Smooth muscle cell (in vitro differentiated cells): ENCODE results near the gene IL32. TPM values are rescaled to one million over a fixed set of nuclear protein-coding genes. Genes with fewer than 3 reads are reported as not detected.

Experiments used
- DNase-seq: peaks from one replicate; lab custom pipeline; 2025; ENCODE audit not compliant: unreplicated experiment; lab: John Stamatoyannopoulos, UW
- H2AFZ ChIP-seq: fragments of 200-600 bp; sonication (generic); 2 replicates; pipeline ENCODE4 v1.6.0; 2016; ENCODE audit warnings: antibody characterized with exemption, low read depth, mild to moderate bottlenecking
- H3F3A ChIP-seq: fragments of 200-600 bp; sonication (generic); 2 replicates; pipeline ENCODE4 v1.6.0; 2017; ENCODE audit warnings: antibody characterized with exemption, low read depth
- H3K27ac ChIP-seq: fragments of 200-600 bp; sonication (generic); 2 replicates; pipeline ENCODE4 v1.5.1; 2016; ENCODE audit warnings: low read depth, mild to moderate bottlenecking
- H3K27me3 ChIP-seq: fragments of 200-600 bp; sonication (generic); 2 replicates; pipeline ENCODE4 v1.6.1; 2016; ENCODE audit warnings: low read depth, mild to moderate bottlenecking
- H3K36me3 ChIP-seq: fragments of 200-600 bp; sonication (generic); 2 replicates; pipeline ENCODE4 v1.5.1; 2016; ENCODE audit warnings: low read depth
- H3K4me1 ChIP-seq: fragments of 200-600 bp; sonication (generic); 2 replicates; pipeline ENCODE4 v1.5.1; 2016; ENCODE audit warnings: low read depth
- H3K4me2 ChIP-seq: fragments of 200-600 bp; sonication (generic); 2 replicates; pipeline ENCODE4 v1.6.0; 2016; ENCODE audit warnings: mild to moderate bottlenecking
- H3K4me3 ChIP-seq: fragments of 200-600 bp; sonication (generic); 2 replicates; pipeline ENCODE4 v1.5.1; 2016; ENCODE audit warnings: mild to moderate bottlenecking
- H3K79me2 ChIP-seq: fragments of 200-600 bp; sonication (generic); 2 replicates; pipeline ENCODE4 v1.6.0; 2016; ENCODE audit warnings: low read depth, mild to moderate bottlenecking
- H3K9ac ChIP-seq: fragments of 200-600 bp; sonication (generic); 2 replicates; pipeline ENCODE4 v1.6.0; 2016; ENCODE audit warnings: low read depth
- H3K9me3 ChIP-seq: fragments of 200-600 bp; sonication (generic); replicated peaks from 2 replicates; pipeline ENCODE4 v1.5.1; 2016; ENCODE audit warnings: low read depth
- H4K20me1 ChIP-seq: fragments of 200-600 bp; sonication (generic); 2 replicates; pipeline ENCODE4 v1.6.0; 2016; ENCODE audit warnings: low read depth
- CTCF ChIP-seq: fragments of 200-600 bp; sonication (generic); IDR thresholded peaks from 2 replicates; pipeline ENCODE4 v1.5.1; 2017; ENCODE audit warnings: borderline replicate concordance, mild to moderate bottlenecking, antibody characterized with exemption; ENCODE audit not compliant: insufficient read depth, poor library complexity, severe bottlenecking
- WGBS: methylation state at CpG from one replicate; pipeline ENCODE4 v1.1.7; 2016; ENCODE audit warnings: low lambda C conversion rate; 5-methylcytosine and 5-hydroxymethylcytosine counted together
- polyA plus RNA-seq: library from polyadenylated mRNA; unstranded; fragments of >200 nt; fragmentation: Nextera tagmentation; extraction: Ambion mirVana; gene quantifications from 2 replicates; pipeline ENCODE4 v1.2.1, GENCODE V29; 2016
- total RNA-seq: library from RNA; depleted of rRNA; stranded (reverse); fragments of >200 nt; gene quantifications from 2 replicates; pipeline ENCODE4 v1.2.3, GENCODE V29; 2014

The IL32 gene
- total and polyA plus RNA-seq, 2 experiments from 2014 or later = 26.3 to 27.7 TPM

DNA sequence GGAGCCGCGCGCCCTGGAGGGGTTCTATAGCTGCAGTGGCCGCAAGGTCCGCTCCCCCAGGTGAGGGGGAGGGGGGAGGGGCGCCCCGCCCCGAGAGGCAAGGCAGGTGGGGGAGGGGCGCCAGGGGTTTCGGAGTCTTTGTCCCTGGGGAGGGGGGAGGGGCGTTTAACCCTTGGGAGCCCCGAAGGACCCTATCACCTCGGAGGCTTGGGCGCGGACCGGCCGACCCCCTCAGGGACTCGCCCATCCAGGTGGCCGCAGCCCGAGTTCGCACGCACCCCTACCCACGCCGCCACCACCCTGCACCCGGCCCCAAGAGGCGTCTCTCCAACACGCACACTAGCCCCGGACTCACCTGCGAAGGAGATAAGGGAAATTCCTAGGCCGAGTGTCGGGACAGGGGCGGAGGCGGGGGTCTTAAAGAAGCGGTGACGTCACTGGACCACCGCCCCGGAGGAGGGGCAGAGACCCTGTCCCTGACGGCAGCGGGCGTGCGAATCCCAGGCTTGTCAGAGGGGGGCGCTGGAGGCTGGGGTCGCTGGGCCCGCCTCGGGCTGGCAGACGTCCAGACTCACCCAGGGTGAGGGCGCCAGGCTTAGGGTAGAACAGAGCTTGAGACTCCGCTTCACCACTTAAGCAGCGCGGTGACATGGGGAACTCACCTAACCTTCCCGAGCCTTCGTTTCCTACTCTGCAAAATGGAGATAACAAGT lies 47.5 kb upstream of the IL32 start, which contains the start of gene CLDN6:
TSS of gene CLDN6 (minus strand) at position 390 of the 713 bp plus-strand sequence. CDS start 2,162 bp downstream, outside the sequence.
- H3K9ac ChIP-seq = peak within 1 kb of the TSS; percentile 50
- peak within 1 kb of the TSS; percentile 77 for H3K4me2 ChIP-seq
- DNase-seq = no peak
- H3K27me3 ChIP-seq = peaks cover 16% of the 10 kb centered on the region
- H3K36me3 ChIP-seq = no peaks in the 10 kb centered on the region
- H3K4me1 ChIP-seq = peaks cover 20% of the 10 kb centered on the region
- peaks cover 10% of the 10 kb centered on the region for H4K20me1 ChIP-seq
- peak within 1 kb of the TSS; percentile 43 for H3K4me3 ChIP-seq
- H3K79me2 ChIP-seq = no peaks in the 10 kb centered on the region
- peak; percentile 39 for TF ChIP-seq CTCF
- H2AFZ ChIP-seq = no peak within 1 kb of the TSS
- H3K27ac ChIP-seq = peak within 1 kb of the TSS; percentile 40
- peaks cover 16% of the 10 kb centered on the region for H3F3A ChIP-seq
- WGBS = 3% methylated on average over 37 of the region's 52 CpGs
- H3K9me3 ChIP-seq = no peaks in the 10 kb centered on the region

DNA sequence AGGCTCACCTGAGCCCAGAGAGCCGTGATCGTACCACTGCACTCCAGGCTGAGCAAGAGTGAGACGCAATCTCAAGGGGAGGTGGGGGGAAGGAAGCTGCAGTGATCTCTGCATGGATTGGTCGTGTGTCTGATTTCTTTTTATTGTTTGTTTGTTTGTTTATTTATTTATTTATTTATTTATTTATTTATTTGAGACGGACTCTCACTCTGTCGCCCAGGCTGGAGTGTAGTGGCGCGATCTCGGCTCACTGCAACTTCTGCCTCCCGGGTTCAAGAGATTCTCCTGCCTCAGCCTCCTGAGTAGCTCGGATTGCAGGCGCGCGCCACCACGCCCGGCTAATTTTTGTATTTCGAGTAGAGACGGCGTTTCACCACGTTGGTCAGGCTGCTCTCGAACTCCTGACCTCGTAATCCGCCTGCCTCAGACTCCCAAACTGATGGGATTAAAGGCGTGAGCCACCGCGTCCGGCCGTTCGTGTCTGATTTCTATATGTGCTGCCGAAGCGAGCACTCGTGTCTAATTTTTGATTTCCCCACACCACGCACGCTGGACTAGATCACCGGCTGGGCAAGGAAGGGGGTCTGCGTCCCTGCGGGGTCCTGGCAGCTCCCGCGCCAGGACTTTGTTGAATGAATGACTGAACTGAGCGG lies 45.7 kb upstream of the IL32 start:
- 36% methylated on average over 40 of the region's 40 CpGs for WGBS
- Histone ChIP-seq H3K9ac (no peak overlapping the region), H2AFZ (no peak overlapping the region), H3K27ac (peak overlapping the region; percentile 100), H3K36me3 (no peaks in the 10 kb centered on the region), H3K4me1 (peaks cover 21% of the 10 kb centered on the region), H3K4me2 (peak overlapping the region; percentile 93), H4K20me1 (peaks cover 23% of the 10 kb centered on the region), H3F3A (peaks cover 16% of the 10 kb centered on the region), H3K79me2 (no peaks in the 10 kb centered on the region), H3K4me3 (peak overlapping the region; percentile 86), H3K9me3 (no peaks in the 10 kb centered on the region), H3K27me3 (no peaks in the 10 kb centered on the region)
- no peak for DNase-seq
- no peak for TF ChIP-seq CTCF

- Histone ChIP-seq H3K4me2 (peak within 1 kb of the TSS; percentile 93), H3K27me3 (no peaks in the 10 kb centered on the region), H3K36me3 (no peaks in the 10 kb centered on the region), H4K20me1 (peaks cover 28% of the 10 kb centered on the region), H3K4me1 (peaks cover 21% of the 10 kb centered on the region), H3K27ac (peak within 1 kb of the TSS; percentile 100), H3K4me3 (peak within 1 kb of the TSS; percentile 86), H3K79me2 (no peaks in the 10 kb centered on the region), H3F3A (peaks cover 16% of the 10 kb centered on the region), H3K9ac (peak within 1 kb of the TSS; percentile 99), H3K9me3 (no peaks in the 10 kb centered on the region), H2AFZ (no peak within 1 kb of the TSS)
- no peak for TF ChIP-seq CTCF
- DNase-seq = peak; percentile 57
- 0% methylated on average over 25 of the region's 49 CpGs for WGBS
Observed at GRCh38 chr16:3020247-3020603, 45.2 kb upstream of the IL32 start, which contains the start of gene TNFRSF12A. Gene TNFRSF12A (plus strand): TSS chr16:3020368. CDS start chr16:3020398, 30 bp downstream.
